Motor neuron (in vitro differentiated cells): ENCODE data around the gene ZC3H13. TPM values are rescaled to one million over a fixed set of nuclear protein-coding genes. Genes with fewer than 3 reads are reported as not detected.
"Not testable (repeated sequence)": the region's sequence is repeated elsewhere in the genome, so short reads cannot be mapped to it uniquely, and the experiment has no call there.

Source experiments
- ATAC-seq, 8 experiments: fragments of 200-7000 bp; cut with Tn5 transposase; replicated peaks in 6 of 8; 2 replicates each; pipeline ENCODE4 v1.8.0; 2021; ENCODE audit warnings: mild to moderate bottlenecking in 8 of 8, moderate library complexity in 8 of 8
- H3K27ac ChIP-seq, 2 donors: fragments of 250-450 bp; sonication (Bioruptor Pico); 2 replicates each; pipeline ENCODE4 v1.9.0; 2021; ENCODE audit warnings: antibody characterized with exemption in 2 of 2, mild to moderate bottlenecking in 2 of 2, moderate library complexity in 1 of 2
- H3K4me1 ChIP-seq, 2 donors: fragments of 250-450 bp; sonication (Bioruptor Pico); replicated peaks in 1 of 2; 2 replicates each; pipeline ENCODE4 v1.6.1; 2021; ENCODE audit warnings: antibody characterized with exemption in 2 of 2, mild to moderate bottlenecking in 2 of 2, moderate library complexity in 1 of 2
- H3K4me3 ChIP-seq, 5 donors: fragments of 250-450 bp; sonication (Bioruptor Pico); 2 replicates each; pipeline ENCODE4 v1.9.0; 2021; ENCODE audit warnings: antibody characterized with exemption in 5 of 5, mild to moderate bottlenecking in 5 of 5, moderate library complexity in 4 of 5
- WGBS, 10 experiments: fragments of 450-650 bp; shearing (Covaris generic); methylation state at CpG; one replicate each; pipeline ENCODE4 v1.0.0; 2022; 5-methylcytosine and 5-hydroxymethylcytosine counted together
- in situ Hi-C, 9 experiments: fragments of 400-800 bp; cut with MboI; loops; one replicate each; pipeline ENCODE4 v1.15.0; 2021; ENCODE audit warnings: low sequenced_read_pairs in 9 of 9, low pct_unique_long_range_greater_than_20kb in 2 of 9; ENCODE audit not compliant: unreplicated experiment in 9 of 9
- total RNA-seq, 8 experiments: library from RNA; unstranded; fragments of 300-600 nt; gene quantifications; 2 replicates each; pipeline versions ENCODE4 v1.2.3 to v1.2.4, GENCODE V29; 2022

The ZC3H13 gene
- total RNA-seq, 8 experiments from 2014 or later = 25.1 to 48.5 (median 32.2) TPM

- in situ Hi-C loops = loop anchor here in 1 of 9 experiments (25.0 kb wide), 1 partner anchor 504 kb away; no protein-coding TSS in a partner anchor
- H3K4me3 ChIP-seq = no peak overlapping the region
- H3K27ac ChIP-seq = no peak overlapping the region
- H3K4me1 ChIP-seq = no peaks in the 10 kb centered on the region
- ATAC-seq = no peak
Observed at GRCh38 chr13:46016216-46016615, 36.3 kb downstream of the ZC3H13 start.

- ATAC-seq = no peak
- in situ Hi-C loops = loop anchor here in 1 of 9 experiments (25.0 kb wide), 1 partner anchor 503 kb away; no protein-coding TSS in a partner anchor
- Histone ChIP-seq H3K27ac (no peak overlapping the region), H3K4me3 (no peak overlapping the region), H3K4me1 (no peaks in the 10 kb centered on the region)
- whole genome bisulfite sequencing, 10 experiments = 72 to 100% (median 95%) methylated on average over 1 to 3 of the region's 3 CpGs
Observed at GRCh38 chr13:46015366-46015765, 37.2 kb downstream of the ZC3H13 start.

DNA sequence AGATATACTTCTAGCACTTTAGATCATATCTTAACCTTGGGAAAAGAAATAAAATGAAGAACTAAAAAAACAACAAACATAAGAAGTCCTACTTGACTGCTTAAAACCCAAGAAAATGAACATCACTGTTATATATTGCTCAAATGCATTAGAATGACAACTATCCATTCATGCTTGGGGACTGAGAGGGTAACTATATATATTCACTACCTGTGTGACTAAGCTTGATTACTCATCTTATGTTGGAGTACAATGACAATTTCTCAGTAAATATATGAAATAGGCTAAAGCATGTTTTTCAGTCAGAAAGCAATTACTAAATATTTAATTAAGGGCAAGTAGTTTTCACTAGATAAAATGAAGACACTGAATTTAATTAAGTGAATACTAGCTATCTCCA lies 40.1 kb downstream of the ZC3H13 start:
- no peaks in the 10 kb centered on the region for H3K4me1 ChIP-seq

GRCh38 chr13:46010148-46010547 lies 42.4 kb downstream of the ZC3H13 start:
- ATAC-seq = no peak
- in situ Hi-C loops = loop anchor here in 1 of 9 experiments (25.0 kb wide), 1 partner anchor 498 kb away; no protein-coding TSS in a partner anchor
- no peaks in the 10 kb centered on the region for H3K4me1 ChIP-seq
- H3K4me3 ChIP-seq = no peak overlapping the region
- WGBS, 10 experiments = 60 to 100% (median 87%) methylated on average over 1 to 6 of the region's 6 CpGs
- no peak overlapping the region for H3K27ac ChIP-seq

More for the DNA sequence above, 40.1 kb downstream of the ZC3H13 start:
- Histone ChIP-seq H3K27ac (no peak overlapping the region), H3K4me3 (no peak overlapping the region)
- in situ Hi-C loops = loop anchor here in 1 of 9 experiments (25.0 kb wide), 1 partner anchor 500 kb away; no protein-coding TSS in a partner anchor
- no peak for ATAC-seq

- no peak overlapping the region for H3K27ac ChIP-seq
- WGBS, 10 experiments = 92 to 100% (median 100%) methylated on average over 1 to 2 of the region's 2 CpGs; no CpG with 5 or more reads in 1 of the 10 experiments
- no peak overlapping the region for H3K4me3 ChIP-seq
- in situ Hi-C loops = loop anchor here in 1 of 9 experiments (25.0 kb wide), 1 partner anchor 496 kb away; no protein-coding TSS in a partner anchor
- H3K4me1 ChIP-seq = no peaks in the 10 kb centered on the region
- ATAC-seq = no peak
Observed at GRCh38 chr13:46008631-46009030, 43.9 kb downstream of the ZC3H13 start.

- 77 to 100% (median 91%) methylated on average over 1 to 6 of the region's 6 CpGs for WGBS, 10 experiments
Observed at GRCh38 chr13:46006688-46007452, 45.7 kb downstream of the ZC3H13 start.

GRCh38 chr13:46004491-46004890 lies 48.1 kb downstream of the ZC3H13 start:
- no peak overlapping the region for H3K27ac ChIP-seq
- in situ Hi-C loops = loop anchor here in 1 of 9 experiments (25.0 kb wide), 1 partner anchor 492 kb away; no protein-coding TSS in a partner anchor
- H3K4me1 ChIP-seq = no peaks in the 10 kb centered on the region
- H3K4me3 ChIP-seq = no peak overlapping the region
- 89 to 100% (median 100%) methylated on average over 1 of the region's 1 CpG; no CpG with 5 or more reads in 2 of the 10 experiments for WGBS, 10 experiments
- no peak for ATAC-seq

More at GRCh38 chr13:46006688-46007452, 45.7 kb downstream of the ZC3H13 start:
- ATAC-seq = no peak
- Histone ChIP-seq H3K4me1 (no peaks in the 10 kb centered on the region), H3K27ac (no peak overlapping the region), H3K4me3 (no peak overlapping the region)
- in situ Hi-C loops = loop anchor here in 1 of 9 experiments (25.0 kb wide), 1 partner anchor 495 kb away; no protein-coding TSS in a partner anchor

DNA sequence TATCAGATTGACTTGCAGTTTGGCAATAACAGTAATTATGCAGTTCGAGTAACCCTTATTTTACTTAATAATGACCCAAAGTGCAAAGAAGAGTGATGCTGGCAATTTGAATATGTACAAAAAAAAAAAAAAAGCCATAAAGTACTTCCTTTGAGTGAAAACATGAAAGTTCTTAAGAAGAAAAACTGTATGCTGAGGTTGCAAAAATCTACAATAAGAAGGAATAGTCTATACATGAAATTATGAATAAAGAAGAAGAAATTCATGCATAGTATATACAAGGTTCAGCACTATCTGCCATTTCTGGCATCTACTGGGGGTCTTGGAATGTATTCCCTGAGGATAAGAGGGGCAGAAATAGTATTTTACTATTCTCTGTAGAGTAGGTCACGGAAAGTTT lies 55.9 kb downstream of the ZC3H13 start:
- no peak for ATAC-seq

DNA sequence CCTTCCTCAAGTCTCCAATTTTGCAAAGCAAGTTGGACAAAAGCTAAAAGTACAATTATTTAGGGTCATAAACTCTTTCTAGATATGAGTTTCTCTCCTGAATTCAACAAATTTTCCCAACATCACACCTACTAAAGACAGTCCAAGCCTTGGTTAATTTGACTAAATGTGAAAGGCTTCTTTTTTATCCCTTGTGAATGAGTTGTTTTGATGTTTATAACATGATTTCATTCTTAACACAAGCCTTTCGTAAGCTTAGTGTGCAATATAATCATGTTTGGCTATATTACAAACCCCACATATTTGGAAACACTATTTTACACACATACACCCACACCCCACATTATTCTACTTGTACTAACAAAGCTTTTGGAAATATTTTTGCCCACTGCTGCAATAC lies 57.3 kb downstream of the ZC3H13 start:
- in situ Hi-C loops = no loop called here
- ATAC-seq = no peak
- Histone ChIP-seq H3K4me1 (no peaks in the 10 kb centered on the region), H3K27ac (no peak overlapping the region), H3K4me3 (no peak overlapping the region)
- WGBS, 10 experiments = 80 to 100% (median 100%) methylated on average over 1 of the region's 1 CpG; no CpG with 5 or more reads in 3 of the 10 experiments

More for the DNA sequence above, 55.9 kb downstream of the ZC3H13 start:
- H3K4me1 ChIP-seq = no peaks in the 10 kb centered on the region
- WGBS, 10 experiments = 86 to 100% (median 96%) methylated on average over 1 to 2 of the region's 2 CpGs
- H3K4me3 ChIP-seq = no peak overlapping the region
- in situ Hi-C loops = no loop called here
- no peak overlapping the region for H3K27ac ChIP-seq

- Histone ChIP-seq H3K4me3 (no peak overlapping the region), H3K27ac (no peak overlapping the region), H3K4me1 (no peaks in the 10 kb centered on the region)
- in situ Hi-C loops = no loop called here
- no peak for ATAC-seq
- 80 to 100% (median 95%) methylated on average over 1 to 2 of the region's 2 CpGs; no CpG with 5 or more reads in 4 of the 10 experiments for WGBS, 10 experiments
Observed at GRCh38 chr13:45994752-45995151, 57.8 kb downstream of the ZC3H13 start.

- ATAC-seq = peak in 1 of 8 experiments; percentile 33
- Histone ChIP-seq H3K27ac (no peak overlapping the region), H3K4me1 (no peaks in the 10 kb centered on the region), H3K4me3 (no peak overlapping the region)
- in situ Hi-C loops = no loop called here
Observed at GRCh38 chr13:45989607-45990006, 62.9 kb downstream of the ZC3H13 start.

DNA sequence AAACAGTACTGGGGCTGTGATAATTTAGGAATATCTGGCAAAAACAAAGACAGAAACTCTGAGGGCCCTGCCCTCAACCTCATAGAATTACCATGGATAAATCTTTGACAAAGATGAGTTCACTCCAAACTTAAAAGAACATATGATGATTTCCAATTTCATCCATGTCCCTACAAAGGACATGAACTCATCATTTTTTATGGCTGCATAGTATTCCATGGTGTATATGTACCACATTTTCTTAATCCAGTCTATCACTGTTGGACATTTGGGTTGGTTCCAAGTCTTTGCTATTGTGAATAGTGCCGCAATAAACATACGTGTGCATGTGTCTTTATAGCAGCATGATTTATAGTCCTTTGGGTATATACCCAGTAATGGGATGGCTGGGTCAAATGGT lies 71.4 kb downstream of the ZC3H13 start:
- ATAC-seq, H3K4me1 ChIP-seq, H3K4me3 ChIP-seq, in situ Hi-C loops, H3K27ac ChIP-seq: not testable (repeated sequence)
- no CpG with 5 or more reads among the region's 2 CpGs for WGBS, 10 experiments

DNA sequence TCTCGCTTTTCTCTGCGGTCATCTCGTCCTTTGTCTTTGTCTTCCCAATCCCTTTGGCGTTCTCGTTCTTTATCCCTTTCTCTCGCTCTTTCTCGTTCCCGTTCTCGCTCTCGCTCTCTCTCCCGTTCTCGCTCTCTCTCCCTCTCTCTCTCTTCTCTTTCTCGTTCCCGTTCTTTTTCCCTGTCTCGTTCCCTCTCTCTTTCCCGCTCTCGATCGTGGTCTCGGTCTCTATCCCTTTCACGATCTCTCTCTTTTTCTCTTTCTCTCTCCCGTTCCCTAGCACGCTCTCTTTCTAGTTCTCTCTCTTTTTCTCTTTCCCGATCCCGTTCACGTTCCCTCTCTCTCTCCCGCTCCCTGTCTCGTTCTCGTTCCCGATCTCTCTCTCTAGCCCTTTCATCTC lies 77.2 kb downstream of the ZC3H13 start:
- in situ Hi-C loops = no loop called here
- Histone ChIP-seq H3K4me1 (no peaks in the 10 kb centered on the region), H3K4me3 (no peak overlapping the region), H3K27ac (no peak overlapping the region)
- 96 to 99% (median 97%) methylated on average over 16 to 29 of the region's 29 CpGs; no CpG with 5 or more reads in 1 of the 10 experiments for WGBS, 10 experiments
- no peak for ATAC-seq
